Hematopoietic multipotent progenitor cell (in vitro differentiated cells): ENCODE measurements around the gene IKZF4. TPM values are rescaled to one million over a fixed set of nuclear protein-coding genes. Genes with fewer than 3 reads are reported as not detected.
"Not testable (repeated sequence)": the region's sequence is repeated elsewhere in the genome, so short reads cannot be mapped to it uniquely, and the experiment has no call there.

Experiments
- DNase-seq, 3 donors: peaks; one replicate each; pipeline ENCODE4 v3.0.0-alpha.2; 2011 to 2015; ENCODE audit warnings: low read depth in 2 of 3, low spot score in 2 of 3
- total RNA-seq: library from RNA; depleted of rRNA; stranded (reverse); fragments of >200 nt; gene quantifications from one replicate; pipeline ENCODE4 v1.2.3, GENCODE V29; 2012

Gene IKZF4
- total RNA-seq: 5.4 TPM

DNA sequence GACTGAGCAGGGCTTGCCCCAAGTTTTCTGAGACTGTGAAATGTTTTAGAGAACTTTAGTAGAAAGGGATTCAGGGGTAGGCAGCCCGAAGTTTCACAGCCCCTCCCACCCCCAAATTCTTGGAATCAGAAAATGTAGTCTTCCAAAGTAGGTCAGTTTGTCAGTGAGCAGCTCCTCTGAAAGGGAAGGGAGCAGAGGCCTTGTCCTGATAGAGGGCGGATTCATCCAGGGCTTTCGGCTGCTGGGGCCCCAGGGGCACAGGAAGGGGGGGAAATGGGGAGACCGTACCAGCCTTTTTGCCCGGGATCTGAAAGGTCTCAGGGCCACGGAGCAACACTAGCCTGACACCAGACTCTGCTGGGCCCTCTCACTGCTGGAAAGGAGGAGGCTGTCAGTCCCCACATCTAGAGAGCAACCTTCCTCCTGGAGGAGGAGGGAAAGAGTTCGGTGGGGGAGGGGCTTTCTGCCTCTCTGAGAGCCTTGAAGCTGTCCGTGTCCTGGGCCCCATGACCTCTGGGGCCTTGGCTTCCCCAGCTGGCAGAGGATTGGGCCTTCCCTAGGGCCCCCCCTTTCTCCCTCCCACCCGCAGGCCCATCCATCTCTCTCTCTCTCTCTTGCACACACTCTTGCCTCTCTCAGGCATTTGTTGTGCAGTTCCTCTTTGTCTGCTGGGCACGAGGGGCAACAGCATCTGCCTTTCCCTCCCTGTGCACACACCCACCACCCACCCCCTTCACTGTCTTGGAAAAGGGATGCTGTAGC, at the start of gene IKZF4:
Gene IKZF4, plus strand, starts transcription at position 621 of the 762 bp plus-strand sequence. CDS start 451 bp downstream, outside the sequence.
- DNase-seq: peak in 2 of 3 donors; percentile 73 to 86

DNA sequence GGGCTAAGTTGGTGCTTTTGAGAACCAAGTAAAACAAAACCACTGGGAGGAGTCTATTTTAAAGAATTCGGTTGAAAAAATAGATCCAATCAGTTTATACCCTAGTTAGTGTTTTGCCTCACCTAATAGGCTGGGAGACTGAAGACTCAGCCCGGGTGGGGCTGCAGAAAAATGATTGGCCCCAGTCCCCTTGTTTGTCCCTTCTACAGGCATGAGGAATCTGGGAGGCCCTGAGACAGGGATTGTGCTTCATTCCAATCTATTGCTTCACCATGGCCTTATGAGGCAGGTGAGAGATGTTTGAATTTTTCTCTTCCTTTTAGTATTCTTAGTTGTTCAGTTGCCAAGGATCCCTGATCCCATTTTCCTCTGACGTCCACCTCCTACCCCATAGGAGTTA, 48.8 kb upstream of the IKZF4 start:
- no peak for DNase-seq

DNA sequence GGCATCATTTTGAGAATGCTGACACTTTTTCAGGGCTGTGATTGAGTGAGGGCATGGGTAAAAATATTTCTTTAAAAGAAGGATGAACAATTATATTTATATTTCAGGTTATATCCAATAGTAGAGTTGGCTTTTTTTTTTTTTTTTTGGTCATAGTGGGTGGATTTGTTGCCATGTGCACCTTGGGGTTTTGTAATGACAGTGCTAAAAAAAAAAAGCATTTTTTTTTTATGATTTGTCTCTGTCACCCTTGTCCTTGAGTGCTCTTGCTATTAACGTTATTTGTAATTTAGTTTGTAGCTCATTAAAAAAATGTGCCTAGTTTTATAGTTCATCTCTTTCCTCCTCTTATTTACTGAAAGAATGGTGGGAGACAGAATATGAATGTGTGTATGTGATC, 48.4 kb upstream of the IKZF4 start:
- peak in 1 of 3 donors; percentile 43 for DNase-seq

DNA sequence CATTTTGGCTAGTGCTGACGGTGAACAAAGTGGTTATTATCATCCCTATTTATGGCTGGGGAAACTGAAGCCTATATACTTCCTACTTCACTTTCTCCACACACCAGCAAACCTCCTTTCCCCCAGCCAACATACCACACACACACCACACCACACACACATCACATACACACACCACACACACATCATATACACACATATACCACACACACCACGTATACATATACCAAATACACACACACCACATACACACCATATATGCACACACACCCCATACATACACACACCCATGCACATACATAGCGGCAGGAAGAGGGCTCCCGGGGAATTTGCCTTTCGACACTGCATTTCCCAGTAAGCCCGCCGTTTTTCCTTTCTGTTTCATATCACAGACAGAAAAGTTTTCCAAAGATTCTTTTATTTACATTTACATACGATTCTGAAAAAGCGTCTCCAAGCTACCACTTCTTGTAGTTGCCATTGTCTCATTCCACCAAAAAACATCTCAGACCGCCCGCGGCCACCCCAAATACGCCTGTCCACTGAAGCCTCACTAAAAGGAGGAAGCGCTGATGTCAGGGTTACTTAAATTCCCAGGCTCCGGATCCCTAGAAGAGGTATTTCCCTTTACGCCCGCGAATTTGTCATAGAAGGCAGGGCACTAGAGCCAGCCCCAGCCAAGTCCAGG, 47.8 kb upstream of the IKZF4 start:
- DNase-seq: peak in 1 of 3 donors; percentile 36

DNA sequence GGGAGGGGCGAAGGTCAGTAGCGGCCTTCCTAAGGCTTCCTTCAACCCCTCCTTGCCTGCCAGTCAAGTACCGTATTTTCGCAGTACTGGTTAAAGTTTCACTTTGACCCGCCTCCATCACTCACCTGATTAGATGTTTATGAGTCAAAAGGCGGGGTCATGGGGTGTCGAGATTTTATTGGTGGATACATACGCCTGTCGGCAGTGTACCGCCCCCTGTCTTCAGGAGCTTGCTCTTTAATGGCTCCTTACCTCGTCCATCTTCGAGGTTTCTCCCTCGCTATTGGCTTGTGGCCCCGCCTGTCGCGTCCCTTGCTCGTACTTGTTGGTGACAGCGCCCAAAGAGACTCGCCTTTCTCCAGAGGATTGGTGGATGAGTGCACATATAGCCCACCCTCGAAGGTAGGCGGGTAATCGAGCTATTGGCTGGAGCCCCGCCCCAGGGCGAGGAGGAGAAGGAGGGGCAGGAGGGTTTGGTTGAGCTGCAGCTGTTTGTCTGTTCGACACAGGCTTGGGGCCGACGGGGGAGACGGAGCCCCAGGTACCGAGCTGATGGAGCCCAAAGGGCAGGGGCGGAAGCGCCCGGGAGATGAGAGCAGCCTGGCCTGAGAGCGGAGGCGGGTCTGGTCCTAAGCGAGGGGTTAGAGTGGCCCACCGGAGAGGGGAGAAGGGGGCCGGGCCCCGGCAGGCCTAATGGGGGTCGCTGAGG, 47.1 kb upstream of the IKZF4 start, which contains the start of gene RAB5B:
Gene RAB5B, plus strand, starts transcription at position 480 of the 709 bp plus-strand sequence. CDS start 12,883 bp downstream, outside the sequence.
- DNase-seq: peak; percentile 91 to 100 (median 100)

DNA sequence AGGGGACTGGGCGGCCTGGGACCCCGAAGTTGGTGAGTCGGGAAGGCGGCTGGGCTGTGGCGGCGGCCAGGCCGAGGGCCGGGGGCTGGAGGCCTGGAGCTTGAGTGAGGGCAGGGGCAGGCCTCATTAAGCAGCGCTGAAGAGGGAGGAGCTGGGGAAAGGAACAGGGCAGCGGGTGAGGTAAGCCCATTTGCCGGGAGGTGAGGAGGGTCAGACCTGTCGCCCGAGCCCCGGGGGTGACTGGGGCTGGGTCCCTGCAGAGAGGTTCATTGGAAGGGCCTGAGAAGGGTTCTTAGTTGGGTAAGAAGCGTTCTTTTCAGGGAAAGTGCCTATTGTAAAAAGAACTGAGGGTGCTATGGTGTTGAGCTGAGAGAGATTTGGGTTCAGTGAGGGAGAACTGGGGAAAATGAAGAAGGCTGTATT, 46.5 kb upstream of the IKZF4 start:
- peak in 1 of 3 donors; percentile 58 for DNase-seq

DNA sequence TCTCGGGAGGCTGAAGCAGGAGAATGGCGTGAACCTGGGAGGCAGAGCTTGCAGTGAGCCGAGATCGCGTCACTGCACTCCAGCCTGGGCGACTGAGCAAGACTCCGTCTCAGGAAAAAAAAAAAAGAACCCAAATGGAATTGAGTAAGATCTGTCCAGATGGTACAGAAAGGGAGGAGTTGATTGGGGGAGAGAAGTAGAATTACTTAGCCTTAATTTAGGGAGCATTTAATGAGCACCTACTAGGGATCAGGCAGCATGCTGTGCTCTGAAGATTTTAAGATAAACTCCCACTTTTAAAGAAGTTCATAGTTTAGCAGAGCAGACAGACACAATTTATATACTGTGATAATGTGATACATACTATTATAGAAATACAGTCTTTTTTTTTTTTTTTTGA, 42.5 kb upstream of the IKZF4 start:
- DNase-seq: no peak

DNA sequence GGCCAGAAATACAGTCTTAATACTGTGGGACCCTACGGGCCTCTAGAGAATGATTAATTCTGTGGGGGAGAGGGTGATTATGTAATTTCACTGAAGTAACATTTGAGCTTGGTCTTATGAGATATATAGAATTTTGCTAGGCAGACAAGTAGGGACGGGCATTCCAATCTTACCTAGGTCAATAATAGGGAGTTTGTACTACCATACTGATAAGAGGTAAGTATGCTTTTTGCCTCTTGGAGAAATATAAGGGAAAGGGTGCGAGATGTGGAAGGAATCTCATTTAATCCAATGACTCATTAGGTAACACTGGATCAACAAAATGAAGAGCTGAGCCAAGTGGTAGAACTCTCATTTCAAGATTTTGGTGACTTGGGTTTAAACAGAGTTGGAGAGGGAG, 41.8 kb upstream of the IKZF4 start:
- no peak for DNase-seq

DNA sequence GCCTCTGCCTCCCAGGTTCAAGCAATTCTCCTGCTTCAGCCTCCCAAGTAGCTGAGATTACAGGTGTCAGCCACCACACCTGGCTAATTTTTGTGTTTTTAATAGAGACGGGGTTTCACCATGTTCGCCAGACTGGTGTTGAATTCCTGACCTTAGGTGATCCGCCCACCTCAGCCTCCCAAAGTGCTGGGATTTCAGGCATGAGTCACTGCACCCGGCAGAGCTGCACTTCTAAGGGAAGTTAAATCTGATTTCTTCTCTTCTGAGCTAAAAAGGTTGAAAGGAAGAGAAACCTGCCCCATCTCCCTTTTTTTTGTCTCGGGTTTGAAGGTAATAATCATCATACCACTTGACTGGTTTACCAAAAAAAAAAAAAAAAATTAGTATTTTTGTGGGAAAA, 39.0 kb upstream of the IKZF4 start:
- DNase-seq: not testable (repeated sequence)

DNA sequence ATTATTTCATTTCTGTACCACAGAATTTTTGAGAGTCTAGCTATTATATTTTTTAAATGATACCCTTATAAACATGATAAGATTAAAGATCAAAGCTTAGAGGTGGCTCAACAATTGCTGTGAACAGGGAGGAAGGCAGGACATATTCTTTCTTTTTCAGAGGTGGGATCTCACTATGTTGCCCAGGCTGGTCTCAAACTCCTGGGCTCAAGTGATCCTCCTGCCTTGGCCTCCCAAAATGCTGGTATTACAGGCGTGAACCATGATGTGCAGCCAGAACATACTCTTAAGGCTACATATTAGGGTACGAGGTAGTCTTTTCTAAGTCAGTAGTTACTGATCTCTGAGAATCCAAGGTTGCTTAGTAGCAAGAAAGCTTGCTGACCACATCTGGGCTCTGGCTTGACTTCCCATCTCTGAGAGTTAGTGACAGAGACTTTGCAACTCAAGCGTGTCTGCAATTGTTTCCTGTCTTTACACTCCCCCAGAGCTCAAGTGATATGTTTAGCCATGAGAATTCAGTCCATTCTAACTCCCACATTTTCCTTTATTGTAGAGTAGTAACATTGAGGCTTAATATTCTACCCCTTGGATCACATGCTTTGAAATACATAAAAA, 38.4 kb upstream of the IKZF4 start:
- DNase-seq: no peak

DNA sequence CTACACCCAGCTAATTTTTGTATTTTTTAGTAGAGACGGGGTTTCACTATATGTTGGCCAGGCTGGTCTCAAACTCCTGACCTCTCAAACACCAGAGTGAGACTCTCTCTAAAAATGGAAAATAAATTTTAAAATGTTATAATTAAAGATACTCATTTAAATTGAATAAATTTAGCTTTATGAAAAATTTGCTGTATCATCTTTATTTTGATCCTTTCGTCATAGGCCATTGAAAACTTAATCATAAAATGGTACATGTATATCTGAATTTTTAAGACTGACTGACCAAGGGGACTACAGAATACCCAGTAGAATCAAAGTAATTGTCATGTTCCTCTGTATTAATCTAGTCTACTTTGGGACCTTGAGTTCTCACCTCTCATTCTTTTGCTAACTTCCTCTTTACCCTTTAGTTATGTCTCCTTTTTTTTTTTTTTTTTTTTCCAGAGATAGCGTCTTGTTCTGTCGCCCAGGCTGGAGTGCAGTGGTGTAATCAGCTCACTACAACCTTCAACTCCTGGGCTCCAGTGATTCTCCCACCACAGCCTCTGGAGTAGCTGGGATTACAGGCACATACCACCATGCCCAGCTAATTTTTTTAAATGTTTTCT, 37.5 kb upstream of the IKZF4 start:
- DNase-seq: peak in 1 of 3 donors; percentile 35

DNA sequence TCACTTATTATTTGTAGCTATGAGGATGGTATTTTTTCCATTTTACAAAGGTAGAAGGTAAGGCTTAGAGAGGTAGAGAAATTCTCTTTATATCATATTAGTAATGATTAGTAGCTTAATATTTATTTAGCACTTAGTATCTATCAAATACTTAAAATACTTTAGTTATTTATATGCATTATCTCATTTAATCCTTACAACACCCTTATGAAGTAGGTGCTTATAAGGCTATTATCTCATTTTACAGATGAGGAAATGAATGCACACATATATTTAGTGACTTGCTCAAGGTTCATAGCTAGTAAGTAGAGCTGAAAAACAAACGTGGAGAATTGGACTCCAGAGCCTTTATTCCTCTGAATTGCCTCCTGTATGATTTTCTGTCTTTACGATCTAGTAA, 36.0 kb upstream of the IKZF4 start:
- no peak for DNase-seq

DNA sequence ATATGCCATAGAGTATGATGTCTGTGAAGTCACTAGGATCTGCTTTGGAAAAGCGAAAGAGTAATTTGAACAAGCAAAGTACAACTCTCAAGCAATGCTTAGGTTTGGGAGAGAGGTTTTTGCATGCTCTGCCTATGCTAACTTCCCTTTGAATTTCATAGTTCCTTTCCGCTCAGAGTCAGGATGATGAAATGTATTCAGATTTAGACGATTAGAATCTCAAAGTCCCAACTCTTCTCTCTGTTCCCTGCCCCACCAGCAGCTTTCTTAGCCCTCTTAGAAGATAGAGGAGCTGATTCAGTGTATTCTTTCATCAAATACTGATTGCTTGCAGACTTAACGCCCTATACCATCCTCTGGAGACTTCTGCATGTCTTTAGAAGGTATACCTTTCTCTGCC, 35.5 kb upstream of the IKZF4 start:
- DNase-seq: no peak

DNA sequence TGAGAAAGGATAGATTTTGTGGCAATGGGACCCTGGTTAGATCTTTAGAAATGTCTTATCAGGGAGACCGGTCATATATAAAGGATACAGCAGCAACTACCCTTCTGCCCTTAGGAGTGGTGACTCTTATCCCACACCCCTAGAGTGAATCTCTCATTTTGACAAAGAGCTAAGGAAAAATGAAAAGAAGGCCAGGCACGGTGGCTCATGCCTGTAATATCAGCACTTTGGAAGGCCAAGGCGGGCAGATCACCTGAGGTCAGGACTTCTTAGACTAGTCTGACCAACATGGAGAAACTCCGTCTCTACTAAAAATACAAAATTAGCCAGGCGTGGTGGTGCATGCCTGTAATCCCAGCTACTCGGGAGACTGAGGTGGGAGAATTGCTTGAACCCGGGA, 34.9 kb upstream of the IKZF4 start:
- DNase-seq: not testable (repeated sequence)

DNA sequence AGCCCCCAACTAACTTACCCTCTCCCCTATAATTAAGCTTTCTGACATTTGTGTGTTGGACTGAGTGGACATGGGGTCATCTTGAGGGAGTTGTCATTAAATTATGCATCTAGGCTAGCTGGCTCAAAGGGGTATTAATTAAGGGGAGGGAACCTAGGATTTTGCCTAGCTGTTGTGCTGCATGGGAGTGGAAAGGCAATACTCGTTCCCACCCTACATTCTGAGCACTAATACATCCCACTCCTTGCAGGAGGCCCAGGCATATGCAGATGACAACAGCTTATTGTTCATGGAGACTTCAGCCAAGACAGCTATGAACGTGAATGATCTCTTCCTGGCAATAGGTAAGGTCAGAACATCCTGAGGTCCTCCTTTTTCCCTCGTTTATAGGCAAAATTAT, 29.7 kb upstream of the IKZF4 start:
- DNase-seq: no peak

DNA sequence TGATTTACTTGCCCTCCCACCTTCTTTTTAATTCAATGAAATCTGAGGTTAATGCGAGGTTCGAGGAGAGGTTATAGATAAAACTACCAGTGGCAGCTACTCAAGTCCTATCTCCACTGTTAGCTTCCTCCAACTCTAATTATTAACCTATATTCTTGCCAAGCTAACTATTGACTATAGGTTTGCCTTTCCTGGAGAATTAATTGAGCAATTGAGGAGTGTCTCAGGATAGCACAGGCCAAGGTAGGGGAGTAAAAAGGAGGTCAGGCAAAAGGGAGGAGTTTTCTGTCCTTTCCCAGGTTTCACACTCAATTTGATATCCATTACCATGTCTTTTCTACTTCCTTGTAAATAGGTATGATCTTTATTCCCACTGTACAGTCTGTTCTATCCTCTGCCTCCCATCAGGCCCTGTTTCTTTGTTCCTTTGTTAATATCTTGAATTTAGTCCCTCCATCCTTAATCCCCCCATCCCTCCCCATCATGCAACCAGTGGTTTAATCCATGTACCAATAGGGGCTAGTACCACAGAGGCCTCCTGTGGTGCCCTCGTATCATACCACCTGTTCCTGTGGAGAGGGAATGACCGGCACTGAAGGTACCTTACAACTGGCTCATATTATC, 27.5 kb upstream of the IKZF4 start:
- DNase-seq: no peak

DNA sequence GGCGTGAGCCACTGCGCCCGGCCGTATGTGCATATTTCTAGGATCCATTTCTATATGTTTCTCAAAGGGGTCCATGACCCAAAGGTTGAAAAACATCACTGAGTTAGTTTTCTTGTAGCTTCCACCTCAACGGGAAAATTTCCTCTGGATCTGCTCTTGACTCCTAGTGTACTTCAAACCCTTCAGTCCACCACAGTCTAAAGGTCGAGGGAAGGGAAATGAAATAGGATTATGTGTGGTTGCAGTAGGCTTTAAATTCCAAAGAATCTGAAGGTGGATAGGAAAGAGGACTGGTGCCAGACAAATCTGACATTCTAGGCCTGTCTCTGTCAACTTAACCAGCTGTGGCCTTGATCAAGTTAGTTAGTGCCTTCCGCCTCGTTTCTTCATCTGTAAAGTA, 25.5 kb upstream of the IKZF4 start:
- DNase-seq: no peak

DNA sequence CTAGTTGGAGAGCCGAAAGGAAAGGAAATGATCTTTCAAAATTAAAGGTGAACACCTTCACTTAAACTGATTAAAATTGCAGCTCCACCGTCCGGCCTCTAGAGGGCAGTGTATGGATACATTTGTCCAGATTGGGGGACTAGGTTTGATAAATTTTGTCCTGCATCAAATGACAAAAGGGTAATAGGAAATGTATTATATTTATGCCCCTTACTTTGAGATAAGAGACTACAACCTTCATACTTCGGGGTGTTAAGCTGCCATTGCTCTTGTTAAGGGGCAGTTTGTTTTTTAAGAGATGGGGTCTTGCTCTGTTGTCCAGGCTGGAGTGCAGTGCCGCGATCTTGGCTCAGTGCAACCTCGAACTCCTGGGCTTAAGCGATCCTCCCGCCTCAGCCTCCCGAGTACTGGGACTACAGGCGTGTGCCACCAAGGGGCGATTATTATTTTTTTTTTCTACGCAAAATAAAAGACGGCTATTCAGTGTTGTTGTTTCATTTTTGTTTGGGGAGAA, 24.6 kb upstream of the IKZF4 start:
- DNase-seq: peak; percentile 53 to 87 (median 72)

DNA sequence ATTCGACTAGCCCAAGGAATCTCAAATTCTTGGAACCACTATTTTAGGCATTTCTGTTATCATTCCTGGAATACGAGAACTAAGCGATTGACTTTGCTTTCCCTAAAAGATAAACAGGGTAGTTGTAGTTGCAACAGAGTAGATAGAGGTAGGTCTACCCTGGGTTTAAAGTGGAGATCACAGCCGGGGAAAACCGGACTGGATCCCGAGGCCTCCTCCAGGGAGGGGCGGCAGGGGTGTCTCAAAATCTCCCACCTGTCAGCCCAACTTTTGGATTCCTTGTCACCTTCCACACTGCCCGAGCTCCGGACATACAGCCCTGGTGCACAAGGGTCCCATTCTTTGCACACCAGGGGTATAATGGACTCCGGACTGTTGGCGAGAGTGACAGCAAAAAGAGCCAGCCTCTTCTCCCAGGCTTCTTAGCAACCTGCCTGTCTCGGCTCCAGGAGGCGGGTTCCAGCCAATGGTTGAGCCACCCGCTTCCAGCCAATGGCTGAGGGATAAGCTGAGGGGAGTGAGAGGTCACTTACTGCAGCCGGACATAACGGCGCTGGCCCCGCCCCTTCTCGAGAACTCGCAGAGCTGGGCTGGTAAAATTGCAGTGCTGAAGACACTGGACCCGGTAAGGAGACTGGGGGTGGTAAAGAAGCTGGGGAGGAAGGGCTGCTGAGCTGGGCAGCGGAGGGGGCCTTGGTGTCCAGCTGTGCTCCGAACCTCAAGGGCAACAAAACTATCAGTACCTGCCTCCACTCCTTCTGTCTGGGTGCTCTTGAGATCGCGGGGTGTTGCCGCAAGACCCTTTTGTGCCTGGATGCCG, 23.9 kb upstream of the IKZF4 start, which contains the start of gene SUOX:
Gene SUOX, plus strand, starts transcription at position 562 of the 820 bp plus-strand sequence. CDS start 4,946 bp downstream, outside the sequence.
- DNase-seq: peak in 2 of 3 donors; percentile 83 to 92
